ENCODE measurements around the gene TMEM150B.

DNA sequence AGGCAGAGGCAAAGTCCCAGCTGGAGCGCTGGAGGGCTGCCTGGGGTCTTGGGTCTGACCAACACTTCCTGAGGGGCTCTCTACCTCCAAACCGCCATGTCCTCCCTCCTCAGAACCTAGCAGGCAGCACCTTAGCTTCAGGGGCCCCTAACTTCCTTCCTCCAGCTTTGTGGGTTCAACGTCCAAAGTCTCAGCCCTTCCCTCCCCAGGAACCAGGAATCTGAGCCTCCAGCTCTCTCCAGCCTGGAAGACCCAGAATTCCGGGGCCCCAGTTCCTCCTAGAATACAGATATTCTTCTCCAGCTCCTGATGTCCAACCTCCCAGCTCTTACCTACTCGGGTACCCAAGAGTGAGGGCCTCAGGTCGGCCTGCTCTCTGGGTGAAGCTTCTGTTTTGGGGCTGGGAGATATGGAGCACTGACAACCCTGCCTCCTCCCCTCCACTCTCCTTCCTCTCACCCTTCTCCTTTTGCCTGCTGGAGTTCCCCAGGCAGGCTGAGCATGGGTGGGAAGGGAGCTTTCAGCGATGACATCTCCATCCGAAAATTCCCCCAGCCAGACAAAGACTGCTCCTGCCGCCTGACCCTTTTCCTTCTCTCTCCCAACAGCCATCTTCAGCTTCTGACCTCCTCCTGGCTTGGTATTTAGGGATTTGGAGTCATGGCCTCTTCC, 3.5 kb downstream of the TMEM150B start:
- TF ChIP-seq EZH2 (IDR thresholded peaks at IDR 0.05; ENCODE audit: borderline replicate concordance, insufficient read depth, low read depth, low read length, poor library complexity, severe bottlenecking), result no peak
- TF ChIP-seq, protein P1, sequence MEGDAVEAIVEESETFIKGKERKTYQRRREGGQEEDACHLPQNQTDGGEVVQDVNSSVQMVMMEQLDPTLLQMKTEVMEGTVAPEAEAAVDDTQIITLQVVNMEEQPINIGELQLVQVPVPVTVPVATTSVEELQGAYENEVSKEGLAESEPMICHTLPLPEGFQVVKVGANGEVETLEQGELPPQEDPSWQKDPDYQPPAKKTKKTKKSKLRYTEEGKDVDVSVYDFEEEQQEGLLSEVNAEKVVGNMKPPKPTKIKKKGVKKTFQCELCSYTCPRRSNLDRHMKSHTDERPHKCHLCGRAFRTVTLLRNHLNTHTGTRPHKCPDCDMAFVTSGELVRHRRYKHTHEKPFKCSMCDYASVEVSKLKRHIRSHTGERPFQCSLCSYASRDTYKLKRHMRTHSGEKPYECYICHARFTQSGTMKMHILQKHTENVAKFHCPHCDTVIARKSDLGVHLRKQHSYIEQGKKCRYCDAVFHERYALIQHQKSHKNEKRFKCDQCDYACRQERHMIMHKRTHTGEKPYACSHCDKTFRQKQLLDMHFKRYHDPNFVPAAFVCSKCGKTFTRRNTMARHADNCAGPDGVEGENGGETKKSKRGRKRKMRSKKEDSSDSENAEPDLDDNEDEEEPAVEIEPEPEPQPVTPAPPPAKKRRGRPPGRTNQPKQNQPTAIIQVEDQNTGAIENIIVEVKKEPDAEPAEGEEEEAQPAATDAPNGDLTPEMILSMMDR (IDR thresholded peaks at IDR 0.05), result no peak
